Activated T-cell treated with anti-CD3 and anti-CD28 coated beads for 48 hours (primary cell): Measurements from ENCODE around the gene PODXL2.
"Not testable (repeated sequence)": the region's sequence is repeated elsewhere in the genome, so short reads cannot be mapped to it uniquely, and the experiment has no call there.

Source experiments
- DNase-seq: peaks from one replicate; pipeline ENCODE4 v3.0.0-alpha.2; 2020; ENCODE audit warnings: low read depth

Gene PODXL2

DNA sequence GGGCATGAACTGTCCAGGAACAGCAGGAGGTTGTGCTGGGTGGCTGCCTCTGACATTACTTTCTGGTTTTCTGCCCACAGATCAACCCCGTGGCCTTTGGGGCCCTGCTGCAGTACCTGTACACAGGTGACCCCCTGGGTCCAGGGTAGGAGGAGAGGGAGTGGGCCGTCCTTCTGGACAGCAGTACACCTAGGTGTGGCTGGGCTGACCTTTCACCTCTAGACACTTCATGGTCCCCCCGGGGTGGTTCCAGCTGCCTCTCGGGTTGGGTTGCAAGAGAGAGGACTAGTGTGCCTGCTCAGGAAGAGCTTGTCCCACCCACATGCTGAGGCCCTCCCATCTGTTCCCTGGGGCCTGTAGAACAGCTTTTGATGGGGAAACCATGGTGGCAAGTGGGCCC is 47.5 kb downstream of the PODXL2 start:
- no peak for DNase-seq

GRCh38 chr3:127676921-127677351 is 48.0 kb downstream of the PODXL2 start:
- no peak for DNase-seq

GRCh38 chr3:127677541-127678314 is 48.7 kb downstream of the PODXL2 start:
- no peak for DNase-seq

- DNase-seq = no peak
These were observed 49.3 kb downstream of the PODXL2 start for GRCh38 chr3:127678315-127678599.

DNA sequence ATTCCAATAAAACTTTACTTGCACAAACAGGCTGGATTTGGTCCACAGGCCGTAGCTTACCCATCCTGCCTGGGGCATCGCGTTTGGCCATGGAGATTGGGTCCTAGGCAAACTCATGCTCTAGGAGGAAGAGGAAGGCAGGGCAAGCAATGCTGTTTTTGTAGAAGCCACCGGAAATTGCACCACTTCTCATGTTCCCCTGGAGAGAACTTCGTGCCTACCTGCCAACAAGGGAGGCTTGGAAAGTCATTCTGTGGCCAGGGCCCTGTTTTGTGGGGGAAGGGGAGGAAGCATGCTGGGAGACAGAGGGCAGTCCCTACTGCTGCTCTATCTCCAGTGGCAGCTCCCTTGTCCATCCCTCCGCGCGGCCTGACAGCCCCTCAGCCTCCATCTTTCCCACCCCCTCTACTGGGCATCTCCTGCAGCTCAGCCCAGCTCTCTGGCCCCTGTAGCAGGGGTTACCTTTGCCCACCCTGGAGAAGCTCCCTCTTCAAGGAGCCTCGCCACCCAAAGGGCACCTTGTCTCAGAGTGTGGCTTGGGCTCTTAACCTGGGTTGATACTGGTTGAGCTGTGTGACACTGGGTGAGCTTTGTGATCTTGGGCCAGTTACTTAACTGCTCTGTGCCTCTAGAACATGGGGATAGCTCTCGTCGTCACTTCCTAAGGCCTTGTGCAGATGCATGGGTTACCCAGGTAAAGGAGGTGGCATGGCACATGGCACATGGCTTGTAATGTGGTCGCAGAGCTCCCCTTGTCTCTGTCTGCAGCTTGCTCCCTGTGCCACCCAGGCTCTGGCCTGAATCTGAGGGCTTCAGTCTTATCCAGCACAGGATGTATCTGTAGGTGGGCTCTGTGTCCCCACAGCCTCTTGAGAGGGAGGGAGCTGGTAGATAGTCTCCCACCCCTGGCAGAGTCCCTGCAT is 49.9 kb downstream of the PODXL2 start:
- DNase-seq = no peak

DNA sequence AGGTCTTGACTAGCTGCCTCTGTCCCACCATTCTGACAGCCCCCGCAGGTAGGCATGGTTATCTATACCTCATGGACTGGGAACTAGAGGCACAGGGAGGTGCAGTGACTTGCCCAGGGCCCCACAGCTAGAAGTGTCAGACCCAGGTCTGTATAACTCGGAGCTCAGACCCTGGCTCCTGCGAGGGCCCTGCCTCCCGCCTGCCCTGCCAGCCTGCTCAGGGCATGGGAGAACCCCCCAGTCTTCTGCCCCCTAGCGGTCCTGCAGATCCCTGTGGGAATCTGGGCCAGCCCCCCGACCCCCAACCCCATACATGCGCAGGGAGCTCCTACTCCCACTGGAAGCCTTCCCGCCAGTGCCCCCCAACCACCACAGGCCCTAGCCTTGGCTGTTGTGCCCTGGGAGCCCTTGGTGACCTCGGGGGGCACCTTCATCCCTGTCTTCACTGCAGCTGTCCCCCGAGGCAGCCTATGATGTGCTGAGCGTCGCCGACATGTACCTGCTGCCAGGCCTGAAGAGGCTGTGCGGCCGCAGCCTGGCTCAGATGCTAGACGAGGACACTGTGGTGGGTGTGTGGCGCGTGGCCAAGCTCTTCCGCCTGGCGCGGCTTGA is 50.7 kb downstream of the PODXL2 start:
- DNase-seq = no peak

DNA sequence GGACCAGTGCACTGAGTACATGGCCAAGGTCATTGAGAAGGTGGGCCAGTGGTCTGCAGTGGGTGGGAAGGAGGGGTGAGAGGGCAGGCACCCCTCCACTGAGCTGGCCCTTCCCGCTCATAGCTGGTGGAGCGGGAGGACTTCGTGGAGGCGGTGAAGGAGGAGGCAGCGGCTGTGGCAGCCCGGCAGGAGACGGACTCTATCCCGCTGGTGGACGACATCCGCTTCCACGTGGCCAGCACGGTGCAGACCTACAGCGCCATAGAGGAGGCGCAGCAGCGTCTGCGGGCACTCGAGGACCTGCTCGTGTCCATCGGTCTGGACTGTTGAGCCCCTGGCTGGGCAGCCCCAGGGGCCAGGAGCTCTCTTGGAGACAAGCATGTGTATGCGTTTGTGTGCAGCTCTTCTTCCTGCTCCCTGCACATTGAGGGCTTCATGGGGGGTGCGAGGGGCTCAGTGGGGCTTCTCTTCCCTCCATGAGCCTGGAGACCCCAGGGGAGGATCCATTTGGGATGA is 51.2 kb downstream of the PODXL2 start:
- no peak for DNase-seq

DNA sequence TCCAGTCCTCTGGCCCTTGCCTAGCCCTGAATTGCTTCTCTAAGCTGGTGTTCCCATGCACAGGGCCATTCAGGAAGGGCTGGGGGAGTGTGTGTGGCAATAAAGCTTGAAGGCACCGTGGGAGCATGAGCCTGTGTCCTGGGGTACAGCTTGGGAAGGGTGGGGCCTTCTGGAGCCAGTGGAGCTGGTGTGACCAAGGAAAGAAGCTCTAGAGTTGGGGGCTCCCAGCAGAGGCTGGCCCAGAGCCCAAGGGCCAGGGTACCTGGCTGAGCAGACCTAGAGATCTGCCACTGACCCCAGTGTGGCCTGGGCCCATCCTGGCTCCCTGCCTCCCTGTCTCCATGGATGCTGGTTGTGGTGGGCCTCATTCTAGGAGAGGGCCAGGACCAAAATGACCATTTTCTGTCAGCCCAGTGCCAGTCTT is 51.8 kb downstream of the PODXL2 start:
- DNase-seq = no peak

GRCh38 chr3:127682175-127682554 is 53.2 kb downstream of the PODXL2 start:
- DNase-seq = not testable (repeated sequence)

GRCh38 chr3:127682561-127682960 is 53.6 kb downstream of the PODXL2 start:
- DNase-seq = no peak

GRCh38 chr3:127684871-127685707 is 56.1 kb downstream of the PODXL2 start:
- DNase-seq = no peak

- DNase-seq = no peak
These were observed 56.9 kb downstream of the PODXL2 start for GRCh38 chr3:127685708-127686511.

DNA sequence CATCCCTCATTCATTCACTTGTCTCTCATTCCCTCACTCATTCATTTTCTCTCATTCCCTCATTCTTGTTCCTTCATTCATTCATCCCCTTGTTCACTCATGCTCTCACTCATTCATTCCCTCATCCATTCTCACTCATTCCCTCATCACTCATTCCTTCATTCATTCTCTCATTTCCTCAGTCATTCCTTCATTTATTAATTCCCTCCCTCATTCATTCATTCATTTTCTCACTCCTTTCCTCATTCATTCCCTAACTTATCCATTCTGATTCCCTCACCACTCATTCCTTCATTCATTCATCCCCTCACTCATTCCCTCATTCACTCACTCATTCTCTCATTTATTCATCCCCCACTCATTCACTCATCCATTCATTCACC is 57.5 kb downstream of the PODXL2 start:
- no peak for DNase-seq

- DNase-seq = no peak
These were observed 58.3 kb downstream of the PODXL2 start for GRCh38 chr3:127687228-127687737.

- no peak for DNase-seq
These were observed 59.0 kb downstream of the PODXL2 start for GRCh38 chr3:127688022-127688415.

- DNase-seq = no peak
These were observed 59.7 kb downstream of the PODXL2 start for GRCh38 chr3:127688416-127689265.

- no peak for DNase-seq
These were observed 60.4 kb downstream of the PODXL2 start for GRCh38 chr3:127689266-127689860.

- no peak for DNase-seq
These were observed 61.1 kb downstream of the PODXL2 start for GRCh38 chr3:127690106-127690505.

- DNase-seq = no peak
These were observed 62.0 kb downstream of the PODXL2 start for GRCh38 chr3:127690823-127691452.
